Stimulated activated CD4-positive, alpha-beta T cell treated with anti-CD3 and anti-CD28 coated beads, TNF-alpha, amount 100 ng/mL, for 4 hours (primary cell): ENCODE measurements around the gene ERC2.

Source experiments
- DNase-seq, 3 experiments: peaks; one replicate each; pipeline ENCODE4 v3.0.0-alpha.2; 2020; ENCODE audit warnings: low read depth in 3 of 3

Gene ERC2

DNA sequence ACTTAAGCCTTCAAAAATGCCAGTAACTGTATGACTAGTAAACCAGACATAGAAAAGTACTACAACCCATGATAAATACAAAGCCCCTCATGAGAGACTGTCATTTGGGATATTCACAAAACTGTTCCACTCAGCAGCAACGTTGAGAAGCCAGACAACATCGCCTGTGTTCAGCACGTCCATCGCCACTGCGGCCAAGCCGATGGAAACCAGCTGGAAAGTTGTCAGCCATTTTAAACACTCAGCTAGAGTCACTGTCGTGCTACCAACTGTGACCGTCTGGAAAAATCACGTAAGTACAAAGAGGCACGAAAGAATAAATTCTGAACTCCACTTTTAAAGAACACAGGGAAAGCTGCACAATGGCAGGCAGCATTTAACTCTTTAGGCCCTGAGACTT is 640.5 kb downstream of the ERC2 start:
- DNase-seq = no peak

DNA sequence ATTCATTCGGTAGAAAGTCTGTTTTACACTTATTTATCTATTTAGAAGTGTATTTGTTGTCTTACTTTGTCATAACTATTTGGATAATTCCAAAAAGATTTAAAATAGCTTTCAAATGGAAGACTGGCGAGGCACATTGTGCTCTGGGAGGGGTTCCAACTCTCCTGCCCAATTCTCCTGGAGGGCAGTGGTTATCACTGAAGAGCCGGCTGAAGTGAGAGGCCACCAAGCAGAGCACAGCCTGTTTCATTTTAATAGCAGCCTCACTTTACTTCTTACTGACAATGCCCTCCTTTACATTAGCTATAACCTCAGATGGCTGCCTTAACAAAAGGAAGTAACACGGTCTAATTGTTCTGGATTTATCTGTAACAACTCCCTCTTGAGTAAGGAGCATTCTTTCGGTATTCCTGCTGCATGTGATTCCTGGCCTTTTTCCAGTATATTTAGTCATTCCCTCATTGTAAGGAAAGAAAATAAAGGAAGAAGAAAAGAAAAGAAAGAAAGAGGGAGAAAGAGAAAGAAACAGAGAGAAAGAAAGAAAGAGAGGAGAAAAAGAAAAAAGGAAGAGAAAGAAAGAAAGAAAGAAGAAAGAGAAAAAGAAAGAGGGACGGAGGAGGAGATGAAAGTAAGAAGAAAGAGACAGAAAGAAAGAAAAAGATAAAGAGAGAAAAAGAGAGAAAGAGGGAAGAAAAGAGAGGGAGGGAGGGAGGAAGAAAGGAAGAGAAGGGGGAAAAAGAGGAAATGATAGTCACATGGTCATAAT is 641.4 kb downstream of the ERC2 start:
- DNase-seq = no peak

DNA sequence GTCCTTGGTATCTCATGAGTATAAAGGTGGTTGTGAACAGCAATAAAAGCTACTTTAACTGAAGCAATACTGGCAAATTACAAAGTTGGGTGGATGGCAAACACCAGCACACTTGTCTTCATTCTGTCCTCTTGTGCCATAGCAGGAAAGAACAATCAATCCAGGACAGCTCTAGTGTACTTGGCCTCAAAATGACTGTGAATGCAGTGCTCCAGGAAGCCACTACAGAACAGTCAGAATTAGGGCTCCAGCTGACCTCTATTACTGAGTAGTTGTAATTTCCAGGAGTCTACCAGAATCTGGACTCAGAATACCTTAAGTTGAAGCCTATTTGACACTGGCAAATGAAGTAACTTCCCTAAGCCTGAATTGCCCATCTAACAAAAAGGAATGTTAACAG is 642.2 kb downstream of the ERC2 start:
- no peak for DNase-seq

DNA sequence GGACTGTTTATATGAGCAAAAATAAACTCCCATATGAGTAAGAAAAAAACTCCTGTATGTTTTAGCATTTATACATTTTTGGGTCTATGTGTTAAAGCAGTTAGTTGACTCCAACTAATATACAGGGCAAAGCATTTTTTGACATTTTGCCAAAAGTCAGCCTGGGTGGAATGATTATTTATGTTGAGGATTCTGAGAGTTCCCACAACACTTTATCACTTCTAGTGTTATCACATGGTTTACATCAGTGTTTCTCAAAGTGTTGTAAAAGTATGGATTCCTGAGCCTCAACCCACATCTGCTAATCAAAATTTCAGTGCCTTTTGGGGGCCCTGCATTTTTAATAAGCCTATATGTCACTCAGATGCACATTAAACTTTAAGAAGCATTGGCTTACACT is 643.9 kb downstream of the ERC2 start:
- no peak for DNase-seq

DNA sequence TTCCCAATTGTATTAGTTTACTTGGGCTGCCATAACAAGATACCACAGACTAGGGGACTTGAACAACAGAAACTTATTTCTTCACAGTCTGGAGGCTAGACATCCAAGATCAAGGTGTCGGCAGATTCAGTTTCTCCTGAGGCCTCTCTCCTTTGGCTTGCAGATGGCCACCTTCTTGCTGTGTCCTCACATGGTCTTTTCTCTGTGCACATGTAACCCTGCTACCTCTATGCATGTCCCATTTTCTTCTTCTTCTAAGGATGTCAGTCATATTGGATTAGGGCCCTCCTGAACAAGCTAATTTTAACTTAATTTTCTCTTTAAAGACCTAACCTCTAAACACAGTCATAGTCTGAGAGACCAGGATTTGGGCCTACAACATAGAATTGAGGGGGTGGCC is 644.4 kb downstream of the ERC2 start:
- no peak for DNase-seq

DNA sequence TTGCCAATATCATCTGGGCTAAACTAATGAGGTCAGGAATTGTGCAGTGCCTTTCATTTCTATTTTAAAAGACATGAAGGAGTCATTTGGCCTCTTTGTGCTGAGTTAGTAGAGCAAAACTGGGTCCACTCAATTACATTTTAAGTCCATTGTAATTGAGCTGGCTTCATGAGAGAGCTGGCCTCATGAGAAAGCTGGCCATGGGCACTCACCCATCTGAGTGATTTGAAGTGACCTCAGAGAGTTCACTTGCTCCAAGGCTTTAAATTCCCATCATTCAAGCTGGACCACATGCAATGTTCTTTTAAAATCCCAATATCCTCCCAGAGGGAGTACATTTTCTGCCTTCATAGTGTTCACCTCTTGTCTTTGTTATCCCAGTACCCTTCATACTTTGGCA is 645.3 kb downstream of the ERC2 start:
- no peak for DNase-seq

DNA sequence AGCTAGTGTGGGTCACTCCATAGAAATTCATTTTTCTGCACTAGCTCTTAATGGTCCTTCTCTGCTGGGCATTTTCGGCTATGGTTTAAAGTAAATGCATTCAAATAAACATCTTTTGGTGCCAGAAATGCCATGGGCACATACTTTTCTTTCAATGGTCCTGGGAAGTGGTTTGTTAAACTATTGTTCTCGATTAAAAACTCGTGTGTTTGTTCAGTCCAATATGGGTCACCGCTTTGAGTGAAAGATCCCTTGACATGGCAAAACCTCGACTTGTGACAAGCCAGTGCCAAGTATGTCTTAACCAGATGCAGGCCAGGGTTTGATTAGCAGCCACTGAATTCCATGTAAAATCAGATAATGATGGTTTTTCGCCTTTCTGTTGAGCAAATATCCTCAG is 649.3 kb downstream of the ERC2 start:
- no peak for DNase-seq

DNA sequence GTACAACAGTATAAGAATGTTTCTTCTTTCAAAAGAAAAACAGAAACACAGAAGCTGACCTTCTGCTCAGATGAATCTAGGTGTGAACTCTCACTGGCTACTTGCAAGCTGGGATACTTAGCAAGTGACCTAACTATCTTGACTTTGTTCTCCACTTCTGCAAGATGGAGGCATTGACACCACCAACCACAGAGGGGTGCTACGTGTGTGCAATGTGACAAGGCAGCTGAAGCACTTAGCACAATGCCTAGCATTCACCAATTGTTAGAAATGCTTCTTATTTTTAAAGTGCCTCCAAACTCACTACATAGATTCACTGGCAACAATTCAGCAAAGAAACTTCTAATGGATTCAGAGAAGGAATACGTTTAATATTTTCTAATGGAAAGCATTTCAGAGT is 649.8 kb downstream of the ERC2 start:
- no peak for DNase-seq

DNA sequence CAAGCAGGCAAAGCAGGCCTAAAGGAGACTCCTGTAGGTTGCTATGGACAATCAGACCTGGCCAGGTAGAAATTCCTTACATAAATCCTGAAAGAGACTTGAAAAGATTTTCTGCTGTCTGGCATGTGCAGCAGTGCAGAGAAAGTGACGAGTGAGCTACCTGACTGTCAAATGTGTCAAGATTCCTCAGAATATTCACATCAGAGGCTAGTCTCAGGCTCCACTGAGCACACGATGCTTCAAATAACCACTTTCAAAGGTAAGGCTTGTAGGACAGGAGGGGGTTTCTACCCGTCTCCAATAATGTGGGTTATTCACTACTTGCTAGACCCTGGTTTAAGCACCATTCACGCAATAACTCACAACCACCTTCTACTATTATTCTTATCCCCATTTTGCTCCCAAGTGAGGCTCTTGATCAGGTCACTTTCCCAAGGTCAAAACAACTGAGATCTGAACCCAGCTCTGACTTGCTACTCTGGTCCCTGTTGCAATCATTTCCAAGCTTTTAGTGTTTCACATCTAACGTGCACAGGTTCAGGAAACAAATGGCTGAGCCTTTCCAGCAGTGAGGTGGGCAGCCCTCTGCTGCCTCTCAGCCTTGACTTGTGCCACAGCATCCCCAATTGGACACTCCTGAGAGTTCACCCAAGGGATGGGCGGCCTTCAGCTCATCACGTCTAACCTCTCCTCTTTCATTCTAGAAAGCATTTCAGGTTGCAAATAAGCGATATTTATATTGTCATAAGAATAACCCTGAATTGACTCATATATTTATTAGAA is 651.3 kb downstream of the ERC2 start:
- no peak for DNase-seq

DNA sequence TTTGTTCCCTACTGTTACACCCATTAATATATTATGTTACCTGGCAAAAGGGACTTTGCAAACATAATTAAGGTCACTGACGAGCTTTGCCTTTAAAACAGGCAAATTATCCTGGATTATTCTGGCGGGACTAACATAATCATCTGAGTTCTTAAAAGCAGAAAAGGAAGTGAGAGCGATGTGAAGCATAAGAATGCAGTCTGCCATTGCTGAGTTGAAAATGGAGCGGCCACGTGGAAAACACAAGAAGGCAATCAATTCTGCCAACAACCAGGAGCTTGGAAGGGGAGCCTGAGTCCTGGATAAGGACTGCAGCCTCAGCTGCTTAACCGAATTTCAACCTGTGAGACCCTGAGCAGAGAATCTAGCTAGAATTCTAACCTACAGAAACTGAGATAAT is 653.0 kb downstream of the ERC2 start:
- DNase-seq = no peak

GRCh38 chr3:55813268-55814097 is 654.8 kb downstream of the ERC2 start:
- DNase-seq = no peak

DNA sequence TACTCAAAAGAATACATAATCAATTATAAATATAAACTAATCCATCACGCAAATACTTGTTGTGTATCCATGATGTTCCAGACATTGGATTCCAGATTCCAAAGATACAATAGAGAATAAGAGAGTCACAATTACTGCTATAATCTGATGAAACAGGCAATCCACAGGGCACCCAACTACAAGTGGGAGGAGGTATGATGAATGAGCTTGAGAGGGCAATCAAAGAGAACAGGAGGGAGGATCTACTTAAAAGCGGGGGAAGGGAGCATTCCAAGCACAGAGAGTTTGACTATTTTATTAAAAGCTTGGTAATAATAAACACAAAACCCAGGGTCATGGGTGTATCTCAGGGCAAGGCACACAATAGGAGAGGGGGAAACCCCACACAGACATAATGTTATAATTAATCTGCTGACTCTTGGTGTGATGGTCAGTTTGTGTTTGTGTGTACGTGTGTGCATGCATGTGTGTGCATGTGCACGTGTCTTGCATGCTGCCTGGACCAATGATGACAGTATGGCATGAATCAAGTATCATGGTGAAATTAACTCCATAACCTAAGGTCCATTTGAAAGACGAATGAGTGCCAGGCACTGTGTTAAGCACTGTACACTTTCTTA is 655.8 kb downstream of the ERC2 start:
- DNase-seq = no peak

DNA sequence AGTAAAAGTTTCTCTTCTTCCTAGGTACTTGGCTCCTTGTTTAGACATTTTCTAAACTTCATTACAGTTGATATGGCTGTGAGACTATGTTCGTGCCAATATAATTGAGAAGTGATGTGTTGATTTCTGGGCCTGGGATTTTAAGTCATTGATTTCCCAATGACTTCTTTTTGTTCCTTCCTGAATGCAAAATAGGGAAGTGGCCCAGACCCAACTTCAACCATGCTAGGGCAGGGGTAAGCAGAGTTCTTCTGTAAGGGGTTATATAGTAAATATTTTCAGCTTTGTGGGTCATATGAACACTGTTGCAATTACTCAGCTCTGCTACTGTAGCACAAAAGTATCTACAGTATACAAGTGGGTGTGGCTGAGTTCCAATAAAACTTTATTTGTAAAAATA is 661.1 kb downstream of the ERC2 start:
- DNase-seq = no peak

DNA sequence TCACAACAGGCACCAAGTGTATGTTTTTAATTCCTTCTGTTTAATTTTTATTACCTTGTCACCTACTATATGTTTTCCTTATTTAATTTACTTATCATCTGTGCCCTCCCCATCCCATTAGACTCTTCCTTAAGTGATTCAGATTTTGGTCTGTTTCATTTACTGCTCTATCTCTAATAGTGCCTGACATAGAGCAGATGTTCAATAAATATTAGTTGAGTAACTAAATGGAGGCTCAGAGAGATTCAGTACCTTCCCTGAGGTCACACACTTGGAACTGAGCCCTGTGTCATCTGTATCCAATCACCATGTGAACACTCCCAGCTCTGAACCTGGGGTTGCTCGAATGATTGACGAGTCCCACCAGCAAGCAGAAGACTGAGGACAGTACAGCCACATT is 663.1 kb downstream of the ERC2 start:
- DNase-seq = no peak

DNA sequence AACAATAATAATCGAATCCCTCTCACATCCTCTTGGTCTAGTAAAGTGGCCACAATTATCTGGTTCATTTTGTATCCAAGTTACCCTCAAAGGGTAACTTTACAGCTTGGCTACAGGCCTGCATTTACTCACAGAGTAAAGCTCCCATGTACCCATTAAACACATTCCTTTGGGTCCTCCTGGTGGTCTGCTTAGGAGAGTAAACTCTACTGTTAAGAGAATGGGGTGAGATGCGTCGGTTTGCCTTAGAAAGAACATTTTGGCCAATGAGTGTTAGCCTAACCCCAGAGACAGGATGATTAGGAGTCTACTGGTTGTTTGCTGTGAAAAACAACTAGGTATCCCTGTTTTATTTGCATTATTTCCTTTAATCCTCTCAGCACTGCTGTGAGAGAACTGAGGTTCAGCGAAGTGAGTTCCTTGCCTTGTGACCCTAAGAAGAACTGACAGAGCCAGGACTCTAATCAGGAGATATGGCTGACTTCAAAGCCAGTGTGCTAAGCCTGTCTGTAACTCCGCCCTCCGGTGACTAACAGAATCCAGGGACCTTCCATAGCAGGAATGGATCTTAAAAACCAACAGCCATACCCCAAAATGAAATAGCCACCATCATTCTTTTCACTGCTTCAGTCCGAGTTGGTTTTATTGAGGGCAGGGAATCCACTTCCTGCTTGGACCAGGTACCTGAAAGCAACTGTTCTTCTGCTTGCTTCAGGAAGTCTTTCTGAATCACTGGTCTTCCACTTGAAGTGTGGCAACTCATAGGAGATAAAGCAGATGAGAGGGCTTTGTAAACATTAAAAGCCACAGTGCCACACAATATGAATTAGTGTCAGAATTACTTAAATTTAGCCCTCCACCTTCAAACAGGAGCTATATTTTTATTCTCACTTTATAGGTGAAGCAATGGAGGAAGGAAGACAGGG is 663.8 kb downstream of the ERC2 start:
- DNase-seq = no peak

GRCh38 chr3:55802816-55803215 is 665.5 kb downstream of the ERC2 start:
- no peak for DNase-seq

GRCh38 chr3:55801676-55802075 is 666.6 kb downstream of the ERC2 start:
- DNase-seq = no peak

GRCh38 chr3:55801068-55801467 is 667.2 kb downstream of the ERC2 start:
- DNase-seq = no peak

DNA sequence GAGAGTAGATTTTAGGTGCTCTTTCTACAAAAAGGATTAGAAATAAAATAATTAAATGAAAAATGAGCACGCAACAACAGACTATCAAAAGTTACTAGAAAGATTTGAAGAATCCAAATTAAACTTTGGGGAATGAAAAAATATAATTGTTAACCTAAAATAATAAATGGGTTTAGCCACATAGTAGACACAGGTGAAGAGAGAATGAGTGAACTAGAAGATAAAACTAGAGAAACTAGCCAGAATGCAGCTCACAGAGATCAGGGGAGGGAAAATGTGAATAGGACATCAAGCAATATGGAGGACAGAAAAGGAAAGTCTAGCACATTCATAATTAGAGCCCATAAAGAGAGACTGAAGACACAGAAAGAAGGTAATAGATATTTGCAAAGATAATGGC is 670.5 kb downstream of the ERC2 start:
- no peak for DNase-seq

GRCh38 chr3:55797084-55797483 is 671.2 kb downstream of the ERC2 start:
- DNase-seq = no peak

DNA sequence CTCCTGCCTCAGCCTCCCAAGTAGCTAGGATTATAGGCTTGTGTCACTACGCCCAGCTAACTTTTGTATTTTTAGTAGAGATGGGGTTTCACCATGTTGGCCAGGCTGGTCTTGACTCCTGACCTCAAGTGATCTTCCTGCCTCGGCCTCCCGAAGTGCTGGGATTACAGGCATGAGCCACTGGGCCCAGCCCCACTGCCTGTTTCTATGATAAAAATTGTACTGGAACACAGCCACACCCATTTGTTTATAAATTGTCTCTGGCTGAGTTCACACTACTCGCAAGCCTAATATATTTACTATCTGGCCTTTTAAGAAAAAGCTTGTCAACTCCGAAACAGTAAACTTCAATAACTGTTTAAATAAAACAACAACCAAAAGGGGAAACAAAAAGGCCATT is 671.7 kb downstream of the ERC2 start:
- no peak for DNase-seq
